A673 (cell line): Measurements from ENCODE around the gene SERINC3.

ENCODE experiments used
- CTCF ChIP-seq: fragments of 300-800, 200-600 bp; sonication (generic); conservative IDR thresholded peaks from 2 replicates; pipeline ENCODE4 v1.5.1; 2017; ENCODE audit warnings: low read depth, mild to moderate bottlenecking, antibody characterized with exemption, low read length, moderate library complexity, mixed read lengths
- EZH2 ChIP-seq: fragments of 200-600 bp; sonication (generic); IDR thresholded peaks from 2 replicates; pipeline ENCODE4 v1.6.1; 2017; ENCODE audit warnings: borderline replicate concordance, low read depth, mild to moderate bottlenecking, mixed read lengths, antibody characterized with exemption, low read length; ENCODE audit not compliant: poor library complexity, severe bottlenecking

DNA sequence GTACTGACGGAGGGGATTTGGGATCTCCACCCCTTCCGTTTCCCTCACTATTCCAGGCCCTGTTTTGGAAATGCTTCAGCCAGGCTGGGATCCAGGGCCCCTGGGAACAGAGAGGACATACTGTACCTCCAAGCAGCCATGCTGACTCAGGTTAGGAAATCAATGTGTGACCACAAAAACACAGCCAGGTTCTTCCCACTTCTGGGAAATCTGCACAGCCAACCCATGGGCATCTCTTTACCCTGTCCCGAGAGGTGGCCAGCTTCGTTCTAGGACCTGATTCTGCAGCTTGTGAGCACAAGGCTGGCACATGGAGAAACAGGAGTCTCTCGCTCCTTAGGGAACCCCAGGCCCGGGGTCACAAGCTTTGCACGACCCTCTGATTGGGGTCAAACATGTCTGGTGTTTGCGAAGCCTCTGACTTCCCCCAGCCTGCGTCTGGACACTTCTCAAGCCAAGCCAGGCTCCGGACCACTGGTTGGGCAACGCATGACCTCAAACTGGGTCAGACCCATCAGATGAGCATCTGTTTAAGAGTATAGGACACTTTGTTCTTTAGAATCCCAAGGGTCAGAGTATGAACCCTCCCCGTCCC lies 54.5 kb downstream of the SERINC3 start:
- TF ChIP-seq CTCF = no peak
- TF ChIP-seq EZH2 = no peak
